HG03097 (cell line): ENCODE data around the gene PDIK1L.

Experiments
- ATAC-seq: cut with Tn5 transposase; IDR thresholded peaks from one replicate; pipeline ENCODE4 v1.9.1; 2021; ENCODE audit not compliant: unreplicated experiment, low FRiP score

Gene PDIK1L

DNA sequence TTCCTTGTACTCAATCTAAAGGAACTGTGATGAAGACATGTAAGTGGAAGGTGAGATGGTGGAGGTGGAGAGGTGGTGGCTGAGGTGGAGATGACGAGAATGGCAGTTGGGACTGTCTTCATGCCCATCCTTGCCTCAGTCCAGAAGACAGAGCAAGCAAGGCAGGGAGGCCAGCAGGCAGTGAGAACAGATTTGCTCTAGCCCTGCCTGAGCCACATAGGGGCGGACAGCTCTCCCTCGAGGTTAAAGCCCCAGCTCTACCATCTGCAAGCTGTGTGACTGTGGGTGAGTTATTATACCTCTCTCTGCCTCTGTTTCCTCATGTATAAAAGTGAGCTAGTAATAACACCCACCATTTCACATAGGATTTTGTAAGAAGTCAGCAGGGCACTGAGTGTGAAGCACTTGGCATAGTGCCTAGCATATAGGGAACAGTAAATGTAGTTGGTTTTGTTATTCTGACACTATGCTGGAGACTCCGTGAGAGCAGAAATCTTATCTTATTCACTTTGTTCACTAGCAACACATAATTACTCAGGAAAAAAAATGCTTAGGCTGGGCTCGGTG is 42.4 kb downstream of the PDIK1L start:
- no peak for ATAC-seq

DNA sequence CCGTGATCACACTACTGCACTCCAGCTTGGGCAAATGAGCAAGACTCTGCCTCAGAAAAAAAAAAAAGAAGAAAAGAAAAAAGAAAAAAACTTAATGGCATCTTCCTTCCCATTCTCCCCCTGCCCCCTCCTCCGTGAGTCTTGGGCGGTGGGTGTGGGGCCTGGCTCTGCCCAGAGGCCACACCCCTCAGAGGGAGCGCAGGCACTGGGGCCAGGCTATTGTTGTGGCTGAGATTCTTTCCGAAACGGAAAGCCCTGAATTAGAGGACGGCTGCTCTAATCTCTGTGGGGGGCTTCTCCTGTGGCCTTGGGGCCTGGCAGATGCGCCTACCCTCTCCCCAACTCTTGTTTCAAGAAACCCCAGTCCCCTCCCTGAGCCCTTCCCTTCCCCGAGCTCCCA is 43.1 kb downstream of the PDIK1L start:
- no peak for ATAC-seq

GRCh38 chr1:26155370-26156284 is 44.0 kb downstream of the PDIK1L start:
- ATAC-seq = no peak

GRCh38 chr1:26156285-26157038 is 44.8 kb downstream of the PDIK1L start:
- ATAC-seq = no peak

DNA sequence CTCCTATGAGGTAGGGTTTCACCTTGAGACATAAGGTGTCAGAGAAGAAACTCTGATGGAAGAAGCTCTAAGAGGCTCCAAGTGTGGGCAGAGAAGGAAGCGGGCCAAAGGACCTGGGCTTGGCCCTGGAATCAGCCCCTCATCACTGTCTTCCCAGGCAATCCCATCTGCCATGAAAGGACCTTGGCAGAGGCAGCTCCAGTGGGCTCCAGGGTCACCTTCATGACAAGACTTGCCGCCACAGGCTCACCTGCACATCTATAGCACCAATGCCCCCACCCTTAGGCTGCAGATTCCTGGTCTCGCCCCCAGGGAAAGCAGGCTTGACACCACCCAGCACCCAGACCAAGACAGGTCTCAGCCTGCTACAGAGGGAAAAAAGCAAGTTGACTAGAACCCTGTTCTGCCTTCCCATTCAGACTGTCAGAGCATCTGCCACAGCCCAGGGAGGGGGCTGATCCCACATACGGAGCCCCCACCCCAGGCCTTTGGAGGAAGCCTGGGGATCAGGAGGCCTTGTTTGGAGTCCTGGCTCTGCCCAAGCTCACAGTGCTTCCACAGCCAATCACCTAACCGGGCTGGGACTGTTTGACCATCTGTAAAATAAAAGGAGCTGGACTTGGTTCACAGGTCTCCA is 46.8 kb downstream of the PDIK1L start:
- ATAC-seq = no peak

- ATAC-seq = no peak
Observed at GRCh38 chr1:26158908-26159742, 47.5 kb downstream of the PDIK1L start, which contains the start of gene FAM110D. TSS of gene FAM110D (plus strand) at chr1:26159079. CDS start at chr1:26161292, 2,213 bp downstream.

- ATAC-seq = no peak
Observed at GRCh38 chr1:26159743-26160039, 48.1 kb downstream of the PDIK1L start.

- ATAC-seq = no peak
Observed at GRCh38 chr1:26160527-26161414, 49.1 kb downstream of the PDIK1L start.

DNA sequence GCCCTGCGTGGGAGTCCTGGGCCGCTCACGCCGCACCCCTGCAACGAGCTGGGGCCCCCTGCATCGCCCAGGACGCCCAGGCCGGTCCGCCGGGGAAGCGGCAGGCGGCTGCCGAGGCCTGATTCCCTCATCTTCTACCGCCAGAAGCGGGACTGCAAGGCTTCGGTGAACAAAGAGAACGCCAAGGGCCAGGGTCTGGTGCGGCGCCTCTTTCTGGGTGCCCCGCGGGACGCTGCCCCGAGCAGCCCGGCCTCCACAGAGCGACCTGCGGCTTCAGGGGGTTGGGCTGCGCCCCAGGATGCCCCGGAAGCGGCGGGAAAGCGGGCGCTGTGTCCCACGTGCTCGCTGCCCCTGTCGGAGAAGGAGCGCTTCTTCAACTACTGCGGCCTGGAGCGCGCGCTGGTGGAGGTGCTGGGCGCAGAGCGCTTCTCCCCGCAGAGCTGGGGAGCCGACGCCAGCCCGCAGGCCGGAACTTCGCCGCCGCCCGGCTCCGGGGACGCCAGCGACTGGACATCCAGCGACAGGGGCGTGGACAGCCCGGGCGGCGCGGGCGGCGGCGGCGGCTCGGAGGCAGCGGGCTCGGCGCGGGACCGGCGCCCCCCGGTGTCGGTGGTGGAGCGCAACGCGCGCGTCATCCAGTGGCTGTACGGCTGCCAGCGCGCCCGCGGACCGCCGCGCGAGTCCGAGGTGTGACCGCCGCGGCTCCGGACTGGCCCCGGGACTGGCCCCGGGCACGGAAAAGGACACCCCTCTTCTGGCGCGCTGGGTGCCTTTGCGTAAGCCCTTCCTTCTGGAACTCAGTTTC is 50.0 kb downstream of the PDIK1L start:
- ATAC-seq = no peak

- ATAC-seq = no peak
Observed at GRCh38 chr1:26162220-26162709, 50.6 kb downstream of the PDIK1L start.

DNA sequence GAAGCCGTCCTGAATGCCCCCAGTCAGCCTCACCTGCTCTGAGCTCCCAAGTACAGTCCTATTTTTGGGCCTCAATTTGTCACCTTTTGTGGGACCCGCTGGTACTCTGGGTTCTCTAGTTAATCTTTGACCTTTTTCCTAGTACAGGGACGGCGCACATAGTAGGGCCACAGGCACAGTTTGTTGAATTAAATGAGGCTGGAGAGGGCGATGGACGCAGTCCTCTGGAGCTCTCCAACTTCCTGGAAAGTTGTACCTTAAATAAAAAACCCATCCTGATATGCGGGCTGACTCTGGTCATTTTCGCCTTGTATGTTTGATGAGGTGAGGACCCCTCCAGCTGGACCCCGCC is 52.0 kb downstream of the PDIK1L start:
- no peak for ATAC-seq

DNA sequence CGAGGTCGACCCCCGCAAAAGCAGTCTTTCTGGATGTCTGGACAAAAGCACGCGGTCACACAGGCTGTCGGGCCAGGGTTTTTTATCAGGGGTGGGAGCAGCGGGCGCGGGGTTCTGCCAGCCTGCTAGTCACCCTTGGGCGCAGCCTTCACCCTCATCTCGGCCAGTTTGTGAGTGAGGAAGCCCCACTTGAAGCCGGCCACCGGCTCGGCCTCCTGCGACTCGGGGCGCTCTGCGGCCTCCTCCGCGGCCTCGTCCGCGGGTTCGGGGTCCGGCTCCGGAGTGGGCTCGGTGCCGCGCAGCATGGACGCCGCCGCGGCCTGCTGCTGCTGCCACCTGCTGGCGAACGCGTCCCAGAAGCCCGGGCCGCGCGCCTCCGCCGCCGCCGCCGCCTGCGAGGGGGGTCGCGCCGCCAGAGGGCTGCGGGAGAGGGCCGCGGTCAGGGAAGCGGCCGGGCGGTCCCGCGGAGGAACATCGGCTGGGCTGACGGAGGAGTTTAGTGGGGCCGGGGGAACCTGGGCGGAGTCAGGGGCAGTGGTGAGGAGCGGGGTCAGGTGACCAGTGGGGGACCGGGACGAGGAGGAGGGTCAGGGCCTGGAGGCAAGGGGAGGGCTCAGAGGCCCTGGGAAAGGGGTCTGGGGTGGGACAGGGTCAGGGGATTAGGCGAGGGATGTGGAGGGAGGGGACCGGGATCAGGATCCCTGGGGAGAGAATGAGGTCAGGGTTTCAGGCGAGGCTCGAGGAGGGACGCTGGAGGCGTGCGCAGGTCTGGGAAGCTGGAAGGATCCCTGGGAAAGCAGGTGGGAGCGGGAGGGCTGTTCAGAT is 52.6 kb downstream of the PDIK1L start:
- ATAC-seq = no peak

DNA sequence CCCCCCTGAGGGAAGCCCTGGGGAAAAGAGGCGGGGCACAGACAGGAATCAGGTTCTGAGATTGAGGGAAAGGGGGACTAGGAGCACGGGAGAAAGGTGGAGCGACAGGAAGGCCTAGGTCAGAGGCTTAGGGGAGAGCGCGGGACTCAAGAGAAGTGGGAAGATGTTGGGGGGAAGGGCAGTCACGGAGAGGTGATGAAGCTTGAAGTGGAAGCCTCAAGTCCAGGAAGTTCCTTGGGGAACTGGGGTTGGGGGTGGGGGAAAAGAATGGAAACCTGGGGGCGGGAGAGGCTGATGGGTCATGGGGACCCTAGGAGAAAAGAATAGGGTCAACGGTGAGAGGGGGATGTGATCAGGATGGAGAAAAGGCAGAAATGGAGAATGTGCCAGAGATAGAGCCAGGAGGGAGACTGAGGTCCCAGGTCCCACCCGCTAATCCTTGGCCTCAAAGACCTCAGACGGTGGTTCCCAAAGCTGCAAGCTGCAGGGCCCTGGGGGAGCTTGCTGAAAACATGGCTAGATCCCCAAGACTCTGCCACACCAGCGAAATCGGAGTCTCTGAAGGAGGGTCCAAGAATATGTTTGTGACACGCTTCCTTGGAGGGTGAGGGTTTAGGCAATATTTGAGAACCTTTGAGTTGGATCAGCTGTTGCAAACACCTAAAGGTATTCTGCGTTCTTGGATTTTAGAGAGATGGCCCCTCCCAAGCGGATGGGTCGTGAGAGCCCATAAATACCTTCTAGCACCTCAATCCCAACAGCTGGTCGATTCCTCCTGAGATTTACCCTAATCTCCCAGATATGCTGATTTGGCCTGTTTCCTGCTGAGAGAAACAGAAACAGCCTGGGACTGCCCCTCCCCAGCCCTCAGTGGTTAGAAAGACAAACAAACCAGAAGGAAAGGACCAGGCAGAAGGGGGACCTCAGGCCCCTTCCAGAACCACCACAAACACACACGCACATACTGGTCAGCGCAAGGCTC is 53.5 kb downstream of the PDIK1L start:
- ATAC-seq = no peak

DNA sequence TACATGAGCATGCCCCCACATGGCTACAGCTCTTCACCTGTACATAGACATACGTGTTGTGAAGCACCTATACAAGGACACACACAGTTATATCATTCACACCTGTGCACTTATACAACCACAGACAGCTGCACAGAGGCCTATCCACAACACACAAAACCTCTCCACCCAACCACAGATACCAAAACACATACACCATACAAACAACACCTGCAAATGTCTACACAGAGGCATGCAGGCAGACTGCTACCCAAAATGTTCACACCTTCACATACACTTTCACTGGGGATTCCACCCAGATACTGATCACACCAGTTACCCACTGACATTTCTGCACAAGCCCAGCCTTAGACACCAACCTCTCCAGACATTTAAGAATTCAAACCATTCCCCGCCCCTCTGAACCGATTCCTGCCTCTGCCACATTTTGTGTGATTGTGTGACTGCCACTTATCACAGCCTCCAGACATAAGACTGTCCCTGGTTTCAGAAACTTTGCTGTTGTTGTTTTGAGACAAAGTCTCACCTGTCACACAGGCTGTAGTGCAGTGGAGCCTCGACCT is 55.2 kb downstream of the PDIK1L start:
- no peak for ATAC-seq

- ATAC-seq = no peak
Observed at GRCh38 chr1:26168410-26169197, 57.0 kb downstream of the PDIK1L start, which contains the start of gene C1orf232. TSS of gene C1orf232 (minus strand) at chr1:26168963. CDS start at chr1:26168499, 464 bp downstream.
